ENCODE results near the gene LRRC10B.

The LRRC10B gene

GRCh38 chr11:61552108-61552635 lies 43.6 kb downstream of the LRRC10B start:
- Histone ChIP-seq H3K4me3 (ENCODE audit: low read depth in 1 of 2, low read length in 1 of 2) (no peak overlapping the region), H3K9me3 (no peaks in the 10 kb centered on the region), H3K36me3 (no peaks in the 10 kb centered on the region), H3K4me1 (ENCODE audit: control insufficient read depth in 1 of 2, insufficient read depth in 1 of 2, low read depth in 1 of 2, low read length in 1 of 2) (no peaks in the 10 kb centered on the region), H3K27me3 (peaks cover 62% of the 10 kb centered on the region), H3K27ac (no peak overlapping the region)
- TF ChIP-seq CTCF (IDR thresholded peaks at IDR 0.05) = no peak

DNA sequence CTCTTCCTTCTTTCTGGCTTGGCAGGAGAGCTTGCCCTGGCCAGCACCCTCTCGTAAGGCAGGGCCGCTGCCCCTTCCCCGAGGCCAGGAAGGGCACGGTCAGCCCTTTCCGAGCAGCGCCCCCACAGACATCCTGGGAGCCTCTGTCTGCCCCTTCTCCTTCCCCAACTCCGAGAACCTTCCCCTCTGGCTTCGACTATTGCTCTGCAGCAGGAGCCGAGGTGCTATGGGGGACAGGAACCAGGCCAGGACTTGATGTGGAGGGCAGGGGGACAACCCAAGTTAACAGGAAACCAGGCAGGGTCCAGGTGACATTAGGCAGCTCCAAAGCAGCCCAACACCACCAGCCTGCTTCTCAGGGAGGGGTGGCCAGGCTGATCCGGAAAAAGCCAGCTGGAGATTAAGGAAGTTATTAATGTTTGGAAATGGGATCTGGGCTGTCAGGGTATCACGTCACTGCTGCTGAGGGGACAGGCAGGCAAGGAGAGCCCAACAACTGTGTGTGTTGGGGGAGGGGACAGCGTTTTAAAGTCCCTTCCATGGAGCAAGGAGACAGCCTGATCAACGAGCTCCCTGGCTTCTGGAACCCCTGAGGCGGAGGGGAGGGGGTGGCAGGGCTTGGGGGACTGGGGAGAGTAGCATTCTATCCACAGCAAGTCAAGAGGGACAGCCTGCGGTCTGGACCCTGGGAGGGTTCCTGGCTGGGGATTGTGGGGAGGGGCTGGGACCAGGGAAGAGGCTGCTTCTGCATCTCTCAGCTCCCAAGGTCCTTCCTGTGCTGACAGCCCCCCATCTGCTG lies 45.0 kb downstream of the LRRC10B start:
- Histone ChIP-seq H3K4me1 (ENCODE audit: control insufficient read depth in 1 of 2, insufficient read depth in 1 of 2, low read depth in 1 of 2, low read length in 1 of 2) (no peaks in the 10 kb centered on the region), H3K36me3 (no peaks in the 10 kb centered on the region), H3K4me3 (ENCODE audit: low read depth in 1 of 2, low read length in 1 of 2) (no peak overlapping the region), H3K9me3 (no peaks in the 10 kb centered on the region), H3K27me3 (peaks cover 69% of the 10 kb centered on the region), H3K27ac (no peak overlapping the region)
- no peak for TF ChIP-seq CTCF (IDR thresholded peaks at IDR 0.05)

GRCh38 chr11:61554172-61554988 lies 45.8 kb downstream of the LRRC10B start:
- H3K4me1 ChIP-seq (ENCODE audit: control insufficient read depth in 1 of 2, insufficient read depth in 1 of 2, low read depth in 1 of 2, low read length in 1 of 2) = no peaks in the 10 kb centered on the region
- peaks cover 77% of the 10 kb centered on the region for H3K27me3 ChIP-seq
- H3K4me3 ChIP-seq (ENCODE audit: low read depth in 1 of 2, low read length in 1 of 2) = no peak overlapping the region
- TF ChIP-seq CTCF (IDR thresholded peaks at IDR 0.05) = no peak
- H3K9me3 ChIP-seq = no peaks in the 10 kb centered on the region
- H3K27ac ChIP-seq = no peak overlapping the region
- no peaks in the 10 kb centered on the region for H3K36me3 ChIP-seq

DNA sequence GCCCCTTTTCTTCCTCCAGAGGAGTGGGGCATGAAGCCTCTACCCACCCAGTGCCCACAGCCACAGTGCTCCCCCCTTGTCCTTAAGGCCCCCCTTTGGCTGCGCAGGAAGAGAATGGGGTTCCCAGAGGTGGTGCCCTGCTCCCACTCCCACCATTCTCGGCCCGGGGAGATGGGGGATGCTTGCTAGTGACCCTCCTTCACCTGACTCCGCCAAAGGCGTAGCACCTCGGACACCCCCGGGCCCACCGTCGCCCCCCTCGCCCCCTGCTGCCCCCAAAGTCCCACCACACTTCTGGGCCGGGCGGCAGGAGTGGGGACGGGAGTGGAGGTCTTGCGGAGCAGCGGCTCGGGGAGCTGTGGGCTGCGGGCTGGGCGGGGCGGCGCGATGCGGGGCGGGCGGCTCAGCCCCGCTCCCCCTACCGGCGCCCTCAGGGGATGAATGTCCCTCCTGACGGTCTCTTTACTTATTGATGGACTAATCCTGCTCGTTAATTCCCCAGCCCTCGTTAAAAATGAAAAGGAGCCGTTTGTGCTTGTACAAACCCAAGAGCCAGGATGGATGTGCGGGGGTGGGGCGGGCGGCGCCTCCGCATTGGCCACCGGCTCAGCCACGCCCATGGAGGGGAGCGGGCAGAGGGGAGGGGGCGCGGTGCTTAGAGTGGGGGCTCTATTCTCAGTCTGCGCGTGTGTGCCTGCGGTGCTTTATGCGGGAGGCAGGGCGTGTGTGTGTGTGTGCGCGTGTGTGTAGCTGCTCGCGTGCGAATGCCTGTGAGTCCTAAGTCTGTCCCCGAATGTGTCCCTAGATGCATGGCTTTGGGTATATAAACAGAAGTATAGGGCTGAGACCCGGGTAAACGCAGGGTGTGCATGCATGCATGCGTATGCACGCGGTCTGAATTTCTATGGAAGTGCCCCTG lies 46.8 kb downstream of the LRRC10B start:
- Histone ChIP-seq H3K27ac (no peak overlapping the region), H3K27me3 (peaks cover 82% of the 10 kb centered on the region), H3K9me3 (no peaks in the 10 kb centered on the region), H3K36me3 (no peaks in the 10 kb centered on the region), H3K4me3 (ENCODE audit: low read depth in 1 of 2, low read length in 1 of 2) (no peak overlapping the region), H3K4me1 (ENCODE audit: control insufficient read depth in 1 of 2, insufficient read depth in 1 of 2, low read depth in 1 of 2, low read length in 1 of 2) (no peaks in the 10 kb centered on the region)
- TF ChIP-seq CTCF (IDR thresholded peaks at IDR 0.05) = no peak

- H3K27ac ChIP-seq = no peak overlapping the region
- H3K4me3 ChIP-seq (ENCODE audit: low read depth in 1 of 2, low read length in 1 of 2) = no peak overlapping the region
- no peaks in the 10 kb centered on the region for H3K9me3 ChIP-seq
- no peaks in the 10 kb centered on the region for H3K4me1 ChIP-seq (ENCODE audit: control insufficient read depth in 1 of 2, insufficient read depth in 1 of 2, low read depth in 1 of 2, low read length in 1 of 2)
- no peak for TF ChIP-seq CTCF (IDR thresholded peaks at IDR 0.05)
- peaks cover 87% of the 10 kb centered on the region for H3K27me3 ChIP-seq
- no peaks in the 10 kb centered on the region for H3K36me3 ChIP-seq
Measured at GRCh38 chr11:61555978-61556377, 47.4 kb downstream of the LRRC10B start.
